Suppressor macrophage treated with lipopolysaccharide for 4 hours (primary cell): Measurements from ENCODE around the gene GOLGA8G.
"Not testable (repeated sequence)": the region's sequence is repeated elsewhere in the genome, so short reads cannot be mapped to it uniquely, and the experiment has no call there.

Experiments
- DNase-seq: peaks from one replicate; pipeline ENCODE4 v3.0.0-alpha.2; 2020

GOLGA8G gene, protein sequence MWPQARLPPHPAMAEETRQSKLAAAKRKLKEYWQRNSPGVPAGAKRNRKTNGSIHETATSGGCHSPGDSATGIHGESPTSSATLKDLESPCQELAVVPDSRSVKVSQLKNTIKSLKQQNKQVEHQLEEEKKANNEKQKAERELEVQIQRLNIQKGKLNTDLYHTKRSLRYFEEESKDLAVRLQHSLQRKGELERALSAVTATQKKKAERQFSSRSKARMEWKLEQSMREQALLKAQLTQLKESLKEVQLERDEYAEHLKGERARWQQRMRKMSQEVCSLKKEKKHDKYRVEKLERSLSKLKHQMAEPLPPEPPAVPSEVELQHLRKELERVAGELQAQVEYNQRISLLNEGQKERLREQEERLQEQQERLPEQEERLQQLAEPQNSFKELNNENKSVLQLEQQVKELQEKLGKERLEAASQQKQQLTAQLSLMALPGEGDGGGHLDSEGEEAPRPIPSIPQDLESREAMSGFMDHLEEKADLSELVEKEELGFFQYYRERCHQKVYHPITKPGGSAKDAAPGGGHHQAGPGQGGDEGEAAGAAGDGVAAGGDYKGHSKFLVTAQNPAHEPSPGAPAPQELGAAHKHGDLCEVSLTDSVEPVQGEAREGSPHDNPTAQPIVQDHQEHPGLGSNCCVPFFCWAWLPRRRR

GRCh38 chr15:28532954-28533353 lies at the start of gene GOLGA8G:
TSS of gene GOLGA8G (minus strand) at chr15:28532971. CDS start at chr15:28532909, 62 bp downstream.
- DNase-seq, result not testable (repeated sequence)

- DNase-seq, result not testable (repeated sequence)
Measured at GRCh38 chr15:28573351-28573750, 40.6 kb upstream of the GOLGA8G start.

DNA sequence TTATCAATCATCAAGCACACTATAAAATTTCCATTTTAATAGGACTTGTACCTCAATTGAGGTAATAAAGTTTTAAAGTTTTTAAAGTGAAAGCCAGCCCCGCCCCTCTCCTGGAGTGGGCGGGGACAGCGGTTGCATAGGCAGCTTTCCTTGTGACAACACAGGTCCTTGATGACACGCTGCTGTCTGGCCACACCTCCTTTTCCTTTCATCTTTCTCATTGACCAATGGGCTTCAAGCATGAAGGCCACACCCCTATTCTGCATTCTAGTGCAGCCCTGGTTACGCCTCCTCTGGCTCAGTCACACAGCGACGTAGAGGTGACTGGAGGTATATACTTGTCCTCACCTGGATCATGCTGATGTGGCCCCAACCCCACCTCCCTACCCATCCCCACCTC lies 20.5 kb upstream of the GOLGA8G start, which contains the start of gene GOLGA6L25:
Gene GOLGA6L25, plus strand, starts transcription at position 301 of the 400 bp plus-strand sequence. Its CDS starts 61 bp downstream, at position 362.
- not testable (repeated sequence) for DNase-seq

GRCh38 chr15:28515208-28515607 lies 17.6 kb downstream of the GOLGA8G start:
- not testable (repeated sequence) for DNase-seq

- DNase-seq, result not testable (repeated sequence)
Measured at GRCh38 chr15:28514128-28514527, 18.6 kb downstream of the GOLGA8G start.

DNA sequence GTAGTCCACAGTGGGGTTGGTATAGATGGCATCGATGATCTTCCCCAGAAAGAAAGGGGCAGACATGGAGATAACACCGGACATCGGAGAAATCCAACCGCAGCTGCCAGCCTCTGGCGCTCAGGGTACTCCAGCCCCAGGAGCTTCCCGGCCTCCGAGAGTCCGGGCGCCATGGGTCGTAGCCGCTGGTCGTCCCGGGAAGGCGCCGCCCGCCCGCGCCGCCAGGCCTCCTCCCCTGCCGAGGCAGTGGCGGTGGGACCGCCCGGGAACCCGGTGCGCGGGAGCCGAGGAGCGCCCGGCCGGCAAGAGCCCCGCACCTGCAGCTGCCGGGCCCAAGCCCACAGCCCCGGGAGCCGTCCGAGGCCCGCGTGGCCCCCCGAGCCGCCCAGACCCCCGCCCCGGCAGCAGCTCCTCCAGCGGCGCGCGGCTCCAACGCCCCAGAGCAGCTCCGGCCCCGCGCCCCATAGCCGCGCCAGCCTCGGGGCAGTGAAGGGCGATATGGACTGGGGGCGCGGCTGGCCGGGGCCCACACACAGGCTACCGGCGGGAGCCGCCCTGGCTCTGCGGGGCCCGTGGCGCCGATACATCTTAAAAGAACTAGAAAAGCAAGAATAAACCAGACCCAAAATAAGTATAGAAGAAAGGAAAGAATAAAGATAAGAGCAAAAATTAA lies 24.4 kb downstream of the GOLGA8G start:
- not testable (repeated sequence) for DNase-seq

DNA sequence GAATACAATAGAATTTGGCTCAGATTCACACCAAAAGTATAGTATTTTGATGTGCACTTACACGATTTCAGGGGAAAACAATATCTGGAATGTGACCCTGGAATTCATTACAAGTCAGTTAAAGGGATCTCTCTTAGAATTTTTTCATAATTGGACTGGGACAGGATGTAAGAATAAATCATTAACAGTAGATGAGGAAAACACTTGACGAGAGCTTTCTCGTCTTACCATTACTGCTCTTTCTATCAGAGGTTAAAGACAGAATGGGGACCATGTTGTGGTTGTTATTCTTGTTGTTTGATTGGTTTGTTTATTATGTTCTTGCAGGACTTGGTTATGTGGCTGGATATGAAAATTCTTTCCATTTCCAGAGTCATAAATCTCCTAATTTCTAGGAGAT lies 51.4 kb downstream of the GOLGA8G start:
- DNase-seq, result not testable (repeated sequence)
